Measurements from ENCODE around the gene MX1.

The MX1 gene, protein sequence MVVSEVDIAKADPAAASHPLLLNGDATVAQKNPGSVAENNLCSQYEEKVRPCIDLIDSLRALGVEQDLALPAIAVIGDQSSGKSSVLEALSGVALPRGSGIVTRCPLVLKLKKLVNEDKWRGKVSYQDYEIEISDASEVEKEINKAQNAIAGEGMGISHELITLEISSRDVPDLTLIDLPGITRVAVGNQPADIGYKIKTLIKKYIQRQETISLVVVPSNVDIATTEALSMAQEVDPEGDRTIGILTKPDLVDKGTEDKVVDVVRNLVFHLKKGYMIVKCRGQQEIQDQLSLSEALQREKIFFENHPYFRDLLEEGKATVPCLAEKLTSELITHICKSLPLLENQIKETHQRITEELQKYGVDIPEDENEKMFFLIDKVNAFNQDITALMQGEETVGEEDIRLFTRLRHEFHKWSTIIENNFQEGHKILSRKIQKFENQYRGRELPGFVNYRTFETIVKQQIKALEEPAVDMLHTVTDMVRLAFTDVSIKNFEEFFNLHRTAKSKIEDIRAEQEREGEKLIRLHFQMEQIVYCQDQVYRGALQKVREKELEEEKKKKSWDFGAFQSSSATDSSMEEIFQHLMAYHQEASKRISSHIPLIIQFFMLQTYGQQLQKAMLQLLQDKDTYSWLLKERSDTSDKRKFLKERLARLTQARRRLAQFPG

DNA sequence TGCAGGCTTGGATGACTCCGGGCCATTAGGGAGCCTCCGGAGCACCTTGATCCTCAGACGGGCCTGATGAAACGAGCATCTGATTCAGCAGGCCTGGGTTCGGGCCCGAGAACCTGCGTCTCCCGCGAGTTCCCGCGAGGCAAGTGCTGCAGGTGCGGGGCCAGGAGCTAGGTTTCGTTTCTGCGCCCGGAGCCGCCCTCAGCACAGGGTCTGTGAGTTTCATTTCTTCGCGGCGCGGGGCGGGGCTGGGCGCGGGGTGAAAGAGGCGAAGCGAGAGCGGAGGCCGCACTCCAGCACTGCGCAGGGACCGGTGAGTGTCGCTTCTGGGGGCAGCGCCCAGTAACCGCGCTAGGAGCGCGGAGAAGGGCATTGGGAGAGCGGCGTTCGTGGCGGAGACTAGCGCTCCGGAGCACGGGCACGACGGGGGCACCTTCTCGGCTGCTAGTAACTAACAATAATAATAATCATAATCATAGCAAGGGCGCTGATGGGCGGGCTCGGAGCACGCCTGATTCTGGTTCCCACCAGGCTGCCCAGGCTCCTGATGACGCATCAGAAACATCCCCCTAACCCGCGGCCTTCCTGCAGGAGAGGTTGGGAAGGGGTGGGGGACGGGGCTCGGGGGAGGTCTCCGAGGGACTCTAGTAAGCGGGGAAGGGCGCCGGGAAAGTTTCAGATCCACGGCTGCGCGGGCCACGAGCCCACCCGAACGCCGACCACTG is at the start of gene MX1:
Gene MX1, plus strand, starts transcription at position 286 of the 722 bp plus-strand sequence. CDS start 5,832 bp downstream, outside the sequence.
- DNase-seq (ENCODE audit: low read depth in 2 of 2, low spot score in 1 of 2), result peak; percentile 75 to 87

DNA sequence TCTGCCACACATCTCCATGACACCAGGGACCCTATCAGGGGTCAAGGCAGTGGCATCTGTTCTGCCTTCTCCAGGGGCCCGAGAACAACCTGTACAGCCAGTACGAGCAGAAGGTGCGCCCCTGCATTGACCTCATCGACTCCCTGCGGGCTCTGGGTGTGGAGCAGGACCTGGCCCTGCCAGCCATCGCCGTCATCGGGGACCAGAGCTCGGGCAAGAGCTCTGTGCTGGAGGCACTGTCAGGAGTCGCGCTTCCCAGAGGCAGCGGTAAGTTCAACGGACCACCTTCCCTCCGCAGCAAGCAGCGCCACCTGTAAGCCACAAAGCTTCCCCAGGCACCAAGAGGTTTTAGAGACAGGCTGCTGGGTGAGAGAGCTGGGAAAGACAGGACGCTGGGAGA is 48.3 kb upstream of the MX1 start:
- DNase-seq (ENCODE audit: low read depth in 2 of 2, low spot score in 1 of 2), result no peak

DNA sequence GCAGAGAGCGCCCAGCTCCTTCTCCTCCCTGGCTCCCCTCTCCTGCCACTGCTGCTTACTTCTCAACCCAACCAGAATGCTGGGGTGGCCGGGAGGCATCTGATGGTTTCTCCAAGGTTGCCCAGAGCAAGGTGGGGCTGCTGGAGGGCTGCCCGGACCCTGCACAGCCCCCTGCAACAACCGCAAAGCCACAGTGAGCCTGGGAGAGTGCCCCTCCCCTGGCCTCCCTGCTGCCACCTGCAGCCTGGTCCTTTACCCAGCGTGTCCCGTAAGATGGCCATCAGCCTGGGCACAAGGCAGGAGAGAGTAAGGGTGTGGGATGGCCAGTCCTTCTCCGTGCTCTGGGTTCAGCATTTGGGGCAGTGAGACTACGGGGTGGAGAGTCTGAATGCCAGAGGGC is 47.2 kb upstream of the MX1 start:
- DNase-seq (ENCODE audit: low read depth in 2 of 2, low spot score in 1 of 2), result no peak

DNA sequence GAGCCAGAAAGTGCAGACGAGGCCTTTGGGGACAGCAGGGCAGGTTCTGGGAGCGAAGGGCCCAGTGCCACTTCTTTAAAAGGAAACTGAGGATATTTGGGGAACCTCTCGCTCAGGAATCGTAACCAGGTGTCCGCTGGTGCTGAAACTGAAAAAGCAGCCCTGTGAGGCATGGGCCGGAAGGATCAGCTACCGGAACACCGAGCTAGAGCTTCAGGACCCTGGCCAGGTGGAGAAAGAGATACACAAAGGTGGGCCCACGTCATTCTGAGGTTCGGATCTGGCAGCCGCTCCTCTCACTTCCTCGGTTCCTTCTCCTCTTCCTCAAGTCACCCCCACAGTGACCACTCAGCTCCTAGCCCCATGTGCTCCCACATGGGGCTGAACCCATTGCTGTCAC is 46.1 kb upstream of the MX1 start:
- no peak for DNase-seq (ENCODE audit: low read depth in 2 of 2, low spot score in 1 of 2)

DNA sequence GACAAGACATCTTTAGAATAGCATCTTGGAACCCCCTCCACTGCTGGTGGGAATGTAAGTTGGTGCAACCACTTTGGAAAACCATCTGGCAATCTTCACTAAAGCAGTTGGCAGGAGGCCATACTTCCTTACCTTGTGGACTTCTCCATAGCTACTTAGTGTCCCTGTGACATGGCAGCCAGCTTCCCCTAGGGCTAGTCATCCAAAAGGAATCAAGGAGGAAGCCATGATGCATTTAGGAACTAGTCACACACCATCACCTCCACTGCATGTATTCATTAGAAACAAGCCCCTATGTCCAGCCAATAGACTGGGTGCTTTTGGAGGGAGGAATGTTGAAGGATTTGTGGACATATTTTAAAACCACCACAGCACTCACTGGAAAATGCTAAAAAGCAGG is 44.3 kb upstream of the MX1 start:
- no peak for DNase-seq (ENCODE audit: low read depth in 2 of 2, low spot score in 1 of 2)

DNA sequence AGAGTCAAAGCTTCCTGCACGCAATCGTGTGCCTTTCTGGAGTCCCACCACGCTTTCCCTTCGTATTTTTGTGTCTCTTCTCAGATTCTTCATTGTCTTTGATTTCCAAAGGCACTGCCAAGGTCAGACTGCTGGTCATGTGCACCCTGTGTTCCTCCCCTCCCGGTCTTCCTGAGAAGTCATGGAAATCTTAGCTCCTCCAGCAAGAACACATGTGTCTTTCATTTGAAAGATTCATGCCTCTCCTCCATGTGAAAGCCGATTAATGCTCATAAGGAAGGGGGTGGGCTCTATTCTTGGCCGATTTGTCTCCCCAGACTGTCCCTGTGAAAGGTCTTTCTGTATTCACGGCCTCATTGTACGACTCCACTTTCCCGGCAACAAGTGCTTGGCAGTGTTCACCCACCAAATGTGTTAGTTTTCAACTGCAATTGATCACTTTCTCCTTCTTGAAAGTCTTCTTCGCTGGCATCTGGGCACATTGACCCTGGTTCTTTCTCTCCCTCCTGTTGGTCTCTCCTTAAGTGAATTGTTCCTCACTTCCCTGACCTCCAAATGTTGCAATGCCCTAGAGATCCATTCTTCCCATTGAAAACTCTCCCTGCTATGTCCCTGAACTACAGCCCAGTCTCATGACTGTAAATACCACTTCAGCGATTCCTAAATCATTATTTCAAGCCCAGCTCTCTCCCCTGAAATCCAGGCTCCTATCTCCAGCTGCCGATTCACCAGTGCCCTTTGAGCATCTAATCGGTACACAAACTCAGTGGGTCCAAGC is 38.8 kb upstream of the MX1 start:
- DNase-seq (ENCODE audit: low read depth in 2 of 2, low spot score in 1 of 2), result no peak

DNA sequence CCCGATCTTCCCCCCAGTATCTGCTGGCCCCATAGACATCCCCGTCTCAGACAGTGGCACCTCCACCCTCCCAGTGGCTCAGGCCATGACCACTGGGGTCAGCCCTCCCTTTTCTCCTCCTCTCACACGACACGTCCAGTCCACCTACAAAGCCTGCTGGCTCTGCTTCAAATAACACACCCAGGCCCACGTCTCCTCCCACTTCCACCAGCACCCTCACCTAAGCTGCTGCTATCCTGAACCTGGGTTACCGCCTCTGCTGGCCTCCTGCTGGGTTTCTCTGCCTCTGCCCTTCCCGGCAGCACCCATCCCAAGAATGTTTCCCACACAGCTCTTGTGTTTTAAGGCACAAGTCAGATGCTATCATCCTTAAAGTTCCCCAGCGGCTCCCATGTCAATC is 38.2 kb upstream of the MX1 start:
- no peak for DNase-seq (ENCODE audit: low read depth in 2 of 2, low spot score in 1 of 2)

DNA sequence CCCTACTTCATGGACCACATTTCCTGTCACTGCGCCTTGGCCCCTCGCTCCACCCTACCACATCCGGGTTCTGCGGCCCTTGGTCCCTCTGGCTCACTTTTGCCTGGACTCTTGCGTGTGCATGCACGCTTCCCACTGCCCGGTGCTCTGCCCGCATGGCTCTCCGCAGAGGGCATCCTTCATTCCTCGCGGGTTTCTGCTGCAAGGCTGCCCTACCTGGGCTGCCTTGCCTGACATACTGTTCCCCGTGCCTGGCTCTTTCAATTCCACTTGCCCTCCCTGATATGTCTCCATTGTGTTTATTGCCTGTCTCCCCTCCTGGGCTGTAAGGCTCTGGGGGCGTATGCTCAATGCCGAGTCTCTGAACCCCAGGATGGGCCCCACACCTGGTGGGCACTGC is 37.8 kb upstream of the MX1 start:
- DNase-seq (ENCODE audit: low read depth in 2 of 2, low spot score in 1 of 2), result no peak

DNA sequence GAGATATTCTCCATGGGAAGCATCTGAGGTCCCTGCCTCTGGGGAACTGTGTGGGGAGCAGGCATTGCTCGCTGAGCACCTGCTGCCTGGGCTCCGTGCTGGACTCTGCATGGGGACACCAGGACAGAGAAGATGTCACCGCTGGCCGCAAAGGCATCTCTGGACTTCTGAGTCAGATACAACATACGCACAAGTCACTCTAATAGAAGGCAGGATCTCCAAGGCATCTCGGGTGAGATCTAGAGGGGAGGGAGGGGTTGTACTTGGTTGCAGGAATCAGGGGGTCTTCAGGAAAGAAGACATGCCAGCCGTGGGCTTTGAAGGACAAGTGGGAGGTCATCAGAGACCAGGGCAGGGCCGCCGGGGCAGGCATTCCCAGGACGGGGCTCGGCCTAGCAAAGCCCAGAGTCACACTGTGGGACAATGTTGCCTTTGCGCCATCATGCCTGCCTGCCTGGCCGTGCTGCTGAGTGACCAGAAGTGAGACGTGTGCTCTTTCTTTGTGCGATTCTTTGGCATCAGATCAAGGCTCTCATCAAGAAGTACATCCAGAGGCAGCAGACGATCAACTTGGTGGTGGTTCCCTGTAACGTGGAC is 35.9 kb upstream of the MX1 start:
- no peak for DNase-seq (ENCODE audit: low read depth in 2 of 2, low spot score in 1 of 2)

DNA sequence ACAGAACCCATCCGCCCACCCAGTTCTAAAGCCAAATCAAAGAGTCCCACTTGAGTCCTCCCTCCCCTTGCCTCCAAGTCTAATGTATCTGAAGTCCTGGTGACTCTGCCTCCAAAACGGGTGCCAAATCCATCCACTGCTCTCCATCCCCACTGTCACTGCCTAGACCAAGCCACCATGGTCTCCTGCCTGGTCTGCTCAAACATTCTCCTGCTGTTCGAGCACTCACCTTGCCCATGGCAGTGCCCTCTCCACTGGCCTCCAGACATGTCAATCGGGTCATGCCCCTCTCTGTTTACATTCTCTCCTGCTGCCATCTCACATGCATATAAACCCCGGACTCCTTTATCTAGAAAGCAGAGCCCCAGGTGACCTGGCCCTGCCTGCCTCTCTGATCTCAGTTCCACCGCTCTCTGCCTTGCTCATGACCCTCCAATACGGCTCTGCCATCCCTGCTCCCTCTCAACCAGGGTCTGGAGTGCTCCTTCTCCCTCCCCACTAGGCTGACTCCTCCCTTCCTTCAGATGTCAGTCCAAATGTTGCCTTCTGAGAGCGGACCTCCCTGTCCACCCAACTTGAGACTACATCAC is 32.1 kb upstream of the MX1 start:
- DNase-seq (ENCODE audit: low read depth in 2 of 2, low spot score in 1 of 2), result no peak

DNA sequence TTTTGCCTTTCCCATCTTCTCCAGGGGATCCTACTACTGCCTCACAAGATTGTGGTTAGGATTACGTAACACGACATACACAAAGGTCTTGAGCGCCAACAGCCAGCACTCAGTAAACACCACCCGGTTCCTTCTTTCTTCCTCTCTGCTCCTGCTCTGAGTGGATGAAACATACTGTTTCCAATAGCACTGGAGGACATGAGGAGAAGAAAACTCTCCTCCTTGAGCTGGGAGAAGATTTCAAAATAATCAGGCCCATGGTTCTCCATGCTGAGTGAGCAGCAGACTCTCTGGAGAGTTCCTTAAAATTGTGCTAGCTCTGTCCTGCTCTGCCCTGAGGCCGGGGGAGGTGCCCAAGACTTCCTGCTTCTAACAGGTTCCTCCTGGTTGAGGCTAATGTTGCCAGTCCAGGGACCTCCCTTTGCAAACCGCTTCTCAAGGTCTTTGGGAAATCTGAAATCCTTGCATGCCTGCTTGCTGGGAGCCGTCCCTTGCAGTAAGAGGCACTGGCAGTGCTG is 29.4 kb upstream of the MX1 start:
- no peak for DNase-seq (ENCODE audit: low read depth in 2 of 2, low spot score in 1 of 2)

DNA sequence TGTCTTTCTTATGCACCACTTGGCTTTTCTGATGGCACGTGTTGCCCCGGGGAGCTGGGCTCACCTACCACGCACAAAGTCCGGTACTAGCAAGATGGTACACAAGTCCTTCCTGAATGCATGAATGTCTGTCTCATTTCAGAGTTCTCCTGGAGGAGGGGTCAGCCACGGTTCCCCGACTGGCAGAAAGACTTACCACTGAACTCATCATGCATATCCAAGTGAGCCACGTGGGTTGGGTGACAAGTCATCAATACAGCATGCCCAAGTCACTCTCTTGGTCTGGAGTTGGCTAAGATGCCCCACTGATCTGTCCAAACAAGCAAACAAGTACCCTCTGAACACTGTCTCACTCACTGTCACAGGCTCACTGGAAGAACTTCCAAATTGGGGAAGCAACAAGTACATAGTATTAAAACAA is 28.6 kb upstream of the MX1 start:
- no peak for DNase-seq (ENCODE audit: low read depth in 2 of 2, low spot score in 1 of 2)

DNA sequence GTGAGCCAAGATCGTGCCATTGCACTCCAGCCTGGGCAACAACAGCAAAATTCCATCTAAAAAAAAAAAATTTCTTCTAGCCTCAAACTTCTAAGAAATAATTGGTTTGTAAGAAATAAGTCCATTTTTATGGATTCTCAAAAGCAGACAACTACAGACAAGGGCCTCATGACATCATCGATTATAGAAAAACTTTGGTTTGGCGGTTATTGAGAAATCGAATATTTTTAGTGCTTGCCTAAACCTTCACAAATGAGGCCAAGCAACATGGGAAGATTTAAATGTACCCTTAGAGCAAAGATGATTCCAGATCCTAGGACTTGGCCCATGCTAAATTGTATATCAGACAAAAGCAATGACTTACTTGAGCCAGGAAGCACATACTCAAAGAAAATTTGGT is 27.8 kb upstream of the MX1 start:
- no peak for DNase-seq (ENCODE audit: low read depth in 2 of 2, low spot score in 1 of 2)

DNA sequence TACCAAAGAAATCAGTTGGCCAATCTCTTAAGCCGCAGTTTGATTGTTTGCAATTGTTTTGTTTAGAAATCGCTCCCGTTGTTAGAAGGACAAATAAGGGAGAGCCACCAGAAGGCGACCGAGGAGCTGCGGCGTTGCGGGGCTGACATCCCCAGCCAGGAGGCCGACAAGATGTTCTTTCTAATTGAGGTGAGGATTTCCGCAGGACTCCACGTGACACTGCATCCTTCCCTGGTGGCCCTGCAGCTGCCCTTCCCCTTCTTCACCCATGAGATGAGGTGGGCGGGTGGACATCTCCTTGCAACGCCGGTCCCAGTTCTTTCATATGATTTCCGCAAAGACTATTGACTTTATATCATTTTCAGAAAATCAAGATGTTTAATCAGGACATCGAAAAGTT is 27.2 kb upstream of the MX1 start:
- no peak for DNase-seq (ENCODE audit: low read depth in 2 of 2, low spot score in 1 of 2)

DNA sequence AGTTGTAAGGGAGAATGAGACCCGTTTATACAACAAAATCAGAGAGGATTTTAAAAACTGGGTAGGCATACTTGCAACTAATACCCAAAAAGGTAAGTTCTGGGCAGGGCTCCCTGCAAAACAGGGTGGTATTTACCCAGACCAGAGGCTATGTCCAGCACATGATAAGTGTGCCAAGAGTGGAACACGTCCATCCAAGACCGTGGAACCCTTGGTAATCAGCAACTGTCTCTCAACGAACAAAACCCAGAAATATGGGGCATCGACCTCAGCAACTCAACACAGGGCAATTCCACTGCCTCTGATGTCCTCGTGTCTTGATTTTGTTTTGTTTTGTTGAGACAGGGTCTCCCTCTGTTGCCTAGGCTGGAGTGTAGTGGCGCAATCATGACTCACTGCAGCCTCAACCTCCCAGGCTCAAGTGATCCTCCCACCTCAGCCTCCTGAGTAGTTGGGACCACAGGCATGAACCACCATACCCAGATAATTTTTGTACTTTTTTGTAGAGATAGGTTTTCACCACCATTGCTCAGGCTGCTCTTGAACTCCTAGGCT is 26.7 kb upstream of the MX1 start:
- no peak for DNase-seq (ENCODE audit: low read depth in 2 of 2, low spot score in 1 of 2)

DNA sequence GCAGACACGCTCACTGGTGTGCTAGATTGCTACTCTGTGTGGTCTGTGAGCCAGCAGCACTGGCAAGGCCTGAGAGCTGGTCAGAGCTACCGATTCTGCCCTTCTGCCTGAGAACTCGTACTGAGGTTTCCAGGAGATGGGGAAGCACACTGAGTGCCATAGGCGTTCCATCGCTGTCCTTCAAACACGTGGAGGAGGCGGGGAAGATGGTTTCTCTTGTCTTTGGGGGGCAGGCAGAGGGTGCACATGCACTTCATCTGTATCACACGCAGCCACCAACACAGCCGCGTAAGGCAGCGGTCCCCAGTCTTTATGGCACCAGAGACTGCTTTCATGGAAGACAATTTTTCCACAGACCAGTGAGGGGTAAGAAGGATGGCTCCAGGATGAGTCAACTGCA is 23.8 kb upstream of the MX1 start:
- no peak for DNase-seq (ENCODE audit: low read depth in 2 of 2, low spot score in 1 of 2)

DNA sequence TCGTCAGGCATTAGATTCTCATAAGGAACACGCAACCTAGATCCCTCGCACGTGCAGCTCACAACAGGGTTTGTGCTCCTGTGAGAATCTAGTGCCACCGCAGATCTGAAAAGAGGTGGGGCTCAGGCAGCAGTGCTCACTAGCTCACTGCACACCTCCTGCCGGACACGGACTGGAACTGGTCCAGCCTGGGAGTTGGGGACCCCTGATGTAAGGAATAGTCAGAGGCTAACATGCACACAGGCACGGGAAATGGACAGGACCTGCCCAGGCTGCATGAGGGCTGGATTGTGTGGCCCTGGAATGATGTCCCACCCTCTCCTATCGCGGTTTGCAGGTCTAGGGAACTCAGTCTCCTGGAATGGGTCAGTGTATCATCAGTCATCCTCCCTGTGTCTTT is 23.2 kb upstream of the MX1 start:
- no peak for DNase-seq (ENCODE audit: low read depth in 2 of 2, low spot score in 1 of 2)

DNA sequence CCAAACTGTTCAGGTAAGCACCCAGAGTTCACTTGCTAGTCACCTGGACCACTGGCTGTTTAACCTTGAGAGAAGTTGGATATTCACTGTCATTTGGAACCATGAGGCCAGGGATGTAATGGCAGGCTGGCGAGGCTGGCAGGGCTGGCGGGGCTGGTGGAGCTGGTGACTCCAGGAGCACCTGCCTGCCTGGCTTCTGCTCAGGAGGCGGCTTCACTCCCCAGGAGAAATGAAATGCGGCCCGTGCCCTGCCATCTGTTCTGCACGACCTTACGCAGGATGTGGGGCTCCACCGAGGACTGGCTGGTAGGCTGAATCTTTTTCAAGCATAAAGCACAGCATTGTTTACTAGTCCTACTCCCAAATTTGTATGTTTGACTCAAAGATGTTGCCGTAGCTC is 22.7 kb upstream of the MX1 start:
- DNase-seq (ENCODE audit: low read depth in 2 of 2, low spot score in 1 of 2), result no peak

DNA sequence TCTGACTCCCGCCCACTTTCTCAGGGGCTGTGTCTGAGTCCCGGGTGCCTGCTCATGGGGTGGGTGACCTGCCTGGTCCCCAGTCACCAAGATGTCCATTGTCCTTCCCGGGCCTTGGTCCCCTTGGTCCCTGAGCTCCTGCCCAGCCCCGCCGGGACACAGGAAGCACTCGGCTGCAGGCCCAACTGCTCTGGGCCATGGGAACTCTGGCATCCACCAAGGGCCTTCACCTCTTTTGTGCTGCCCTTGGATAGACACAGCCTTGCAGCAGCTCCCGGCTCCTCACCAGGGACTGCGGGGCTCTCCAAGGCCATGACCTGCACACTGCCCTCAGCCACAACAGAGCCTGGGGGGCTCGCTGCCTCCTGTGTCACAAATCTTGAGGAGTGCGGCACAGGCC is 22.1 kb upstream of the MX1 start:
- DNase-seq (ENCODE audit: low read depth in 2 of 2, low spot score in 1 of 2), result no peak

DNA sequence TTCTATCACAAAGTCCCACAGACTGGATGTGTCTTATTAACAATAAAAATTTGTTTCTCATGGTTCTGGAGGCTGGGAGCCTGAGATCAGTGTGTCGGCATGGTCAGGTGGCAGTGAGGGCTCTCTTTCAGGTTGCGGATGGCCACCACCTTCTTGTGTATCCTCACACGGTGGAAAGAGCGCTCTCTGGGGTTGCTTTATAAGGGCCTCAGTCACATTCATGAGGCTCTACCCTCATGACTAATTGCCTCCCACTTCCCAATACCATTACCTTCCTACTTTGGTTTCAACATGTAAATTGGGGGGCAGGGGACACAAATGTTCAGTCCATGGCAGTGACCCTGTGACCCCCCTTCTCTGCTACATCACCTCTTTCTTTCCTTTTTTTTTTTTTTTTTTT is 20.7 kb upstream of the MX1 start:
- DNase-seq (ENCODE audit: low read depth in 2 of 2, low spot score in 1 of 2), result no peak
